GF-D8 (cell line): ENCODE measurements around the gene GEMIN4.
"Not testable (repeated sequence)": the region's sequence is repeated elsewhere in the genome, so short reads cannot be mapped to it uniquely, and the experiment has no call there.

ENCODE experiments used
- DNase-seq: peaks from one replicate; lab custom pipeline; 2025; lab: John Stamatoyannopoulos, UW

GEMIN4 gene

GRCh38 chr17:699345-699744 lies 52.7 kb downstream of the GEMIN4 start:
- no peak for DNase-seq

- DNase-seq: not testable (repeated sequence)
Observed at GRCh38 chr17:698096-698495, 54.0 kb downstream of the GEMIN4 start.

GRCh38 chr17:697682-698081 lies 54.4 kb downstream of the GEMIN4 start:
- DNase-seq: no peak

GRCh38 chr17:696369-696768 lies 55.7 kb downstream of the GEMIN4 start:
- no peak for DNase-seq
